ENCODE measurements around the gene CYB561D2.

DNA sequence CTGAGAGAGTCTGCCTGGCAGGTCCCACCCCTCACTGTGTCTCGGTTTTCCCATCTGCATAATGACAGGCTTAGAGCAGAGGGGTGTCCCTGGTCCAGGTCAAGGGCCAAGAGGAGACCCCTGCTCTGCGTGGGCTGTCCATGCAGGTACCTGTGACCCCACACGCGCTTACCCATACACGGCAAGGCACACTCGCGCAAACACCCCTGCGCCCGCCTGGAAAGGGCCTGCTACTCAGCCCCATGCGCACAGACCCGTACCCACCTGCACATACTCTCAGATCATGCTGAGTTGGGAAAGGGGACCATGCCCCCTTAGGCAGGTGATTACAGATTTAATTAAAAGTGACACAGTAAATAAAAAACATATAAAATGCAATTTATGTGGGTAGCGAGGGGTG lies 32.1 kb downstream of the CYB561D2 start:
- TF ChIP-seq ZBTB9 (CRISPR knock-in tag; IDR thresholded peaks at IDR 0.05): no peak
- no peak for TF ChIP-seq MTA1 (IDR thresholded peaks at IDR 0.05; ENCODE audit: borderline replicate concordance)
- TF ChIP-seq, protein P1, sequence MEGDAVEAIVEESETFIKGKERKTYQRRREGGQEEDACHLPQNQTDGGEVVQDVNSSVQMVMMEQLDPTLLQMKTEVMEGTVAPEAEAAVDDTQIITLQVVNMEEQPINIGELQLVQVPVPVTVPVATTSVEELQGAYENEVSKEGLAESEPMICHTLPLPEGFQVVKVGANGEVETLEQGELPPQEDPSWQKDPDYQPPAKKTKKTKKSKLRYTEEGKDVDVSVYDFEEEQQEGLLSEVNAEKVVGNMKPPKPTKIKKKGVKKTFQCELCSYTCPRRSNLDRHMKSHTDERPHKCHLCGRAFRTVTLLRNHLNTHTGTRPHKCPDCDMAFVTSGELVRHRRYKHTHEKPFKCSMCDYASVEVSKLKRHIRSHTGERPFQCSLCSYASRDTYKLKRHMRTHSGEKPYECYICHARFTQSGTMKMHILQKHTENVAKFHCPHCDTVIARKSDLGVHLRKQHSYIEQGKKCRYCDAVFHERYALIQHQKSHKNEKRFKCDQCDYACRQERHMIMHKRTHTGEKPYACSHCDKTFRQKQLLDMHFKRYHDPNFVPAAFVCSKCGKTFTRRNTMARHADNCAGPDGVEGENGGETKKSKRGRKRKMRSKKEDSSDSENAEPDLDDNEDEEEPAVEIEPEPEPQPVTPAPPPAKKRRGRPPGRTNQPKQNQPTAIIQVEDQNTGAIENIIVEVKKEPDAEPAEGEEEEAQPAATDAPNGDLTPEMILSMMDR (IDR thresholded peaks at IDR 0.05 in 2 of 3, conservative IDR thresholded peaks at IDR 0.05 in 1 of 3; ENCODE audit: insufficient read depth in 2 of 3, low read depth in 1 of 3, low read length in 3 of 3): no peak
- TF ChIP-seq CCAR2 (IDR thresholded peaks at IDR 0.05; ENCODE audit: low read depth, low read length): no peak
- no peak for TF ChIP-seq RFX1 (IDR thresholded peaks at IDR 0.05)
- TF ChIP-seq ZSCAN29 (IDR thresholded peaks at IDR 0.05): no peak
- no peak for TF ChIP-seq JUND (IDR thresholded peaks at IDR 0.05; ENCODE audit: borderline replicate concordance, low read depth, low read length)
- no peak for TF ChIP-seq JUND (tag; IDR thresholded peaks at IDR 0.05; ENCODE audit: borderline replicate concordance, low read depth, low read length)
- TF ChIP-seq FOXP1 (CRISPR knock-in tag; IDR thresholded peaks at IDR 0.05): no peak
- TF ChIP-seq ZFX (CRISPR knock-in tag; IDR thresholded peaks at IDR 0.05): no peak
